Heart left ventricle (tissue), 13 donors: Measurements from ENCODE around the gene PARG.

Experiments used
- CTCF ChIP-seq, 12 donors: fragments of 200-600 bp; sonication (generic) in 4 of 12; IDR thresholded peaks; one replicate each; pipeline versions ENCODE4 v1.5.0 to v1.8.0; 2018 to 2022; ENCODE audit warnings: antibody characterized with exemption in 12 of 12, mild to moderate bottlenecking in 5 of 12
- POLR2A ChIP-seq, 2 donors: fragments of 450-650 bp; IDR thresholded peaks; one replicate each; pipeline ENCODE4 v1.6.1; 2017; ENCODE audit warnings: antibody characterized with exemption in 2 of 2, mild to moderate bottlenecking in 2 of 2, moderate library complexity in 2 of 2
- donor health status: ischemic (EF 13 %, LVEDD 7.1; RV severe dilation, severe dysfunction).
- donor health status: DM: no; HTN: yes; CAD: no.
- donor health status: DM: no; HTN: no; CAD: no.
- donor health status: ischemic (EF 25% LVEDD 6.9; RV normal size, moderate dysfunction).
- donor health status: ischemic (EF 25% LVEDD 5.7; RV mildly dilated, moderate dysfunction).
- donor health status: ischemic (EF 35%, LVEDD 5.7; RV mildly dilated, moderate dysfunction).
- donor health status: nonischemic (EF 11% LVEDD 7.7; RV severe dilation, severe dysfunction).
- donor health status: DM: yes; HTN: yes; CAD: no.
- donor health status: PGD.
- donor health status: ischemic (EF 29% LVEDD 5.4; RV normal size, mild dysfunction).
- donor health status: nonischemic (EF 23%, LVEDD 6.1; RV moderate dilation, normal function).

GRCh38 chr10:49817845-49818244 is 124.0 kb downstream of the PARG start:
- TF ChIP-seq CTCF (IDR thresholded peaks at IDR 0.05) = no peak
- TF ChIP-seq POLR2A (IDR thresholded peaks at IDR 0.05) = no peak
